ENCODE data around the gene DCLRE1B. TPM values are rescaled to one million over a fixed set of nuclear protein-coding genes. Genes with fewer than 3 reads are reported as not detected.

Gene DCLRE1B
- total RNA-seq, 1 experiment from 2014 or later: 9.4 TPM

- TF ChIP-seq PREB (CRISPR knock-in tag; IDR thresholded peaks at IDR 0.05; ENCODE audit: borderline replicate concordance): no peak
- TF ChIP-seq ATF3 (CRISPR knock-in tag; conservative IDR thresholded peaks at IDR 0.05): no peak
- no peak for TF ChIP-seq CREM (CRISPR knock-in tag; IDR thresholded peaks at IDR 0.05)
- no peak for TF ChIP-seq FOXK1 (CRISPR knock-in tag; IDR thresholded peaks at IDR 0.05)
- no peak for TF ChIP-seq AR (CRISPR knock-in tag; IDR thresholded peaks at IDR 0.05)
- no peak for TF ChIP-seq NFE2L1 (CRISPR knock-in tag; IDR thresholded peaks at IDR 0.05)
- no peak for TF ChIP-seq GRHL2 (CRISPR knock-in tag; IDR thresholded peaks at IDR 0.05; ENCODE audit: insufficient replicate concordance, severe bottlenecking)
- TF ChIP-seq ZNF396 (CRISPR knock-in tag; IDR thresholded peaks at IDR 0.05; ENCODE audit: borderline replicate concordance): no peak
- no peak for TF ChIP-seq NR1H2 (CRISPR knock-in tag; IDR thresholded peaks at IDR 0.05)
- no peak for TF ChIP-seq RORB (CRISPR knock-in tag; IDR thresholded peaks at IDR 0.05)
These were observed 46.6 kb downstream of the DCLRE1B start (continued) for GRCh38 chr1:113951719-113952118.

GRCh38 chr1:113957984-113958383, 52.9 kb downstream of the DCLRE1B start:
- Mint-ChIP-seq H3K9me3 (no peaks in the 10 kb centered on the region), H3K27ac (no peak overlapping the region), H3K4me3 (no peak overlapping the region), H3K4me1 (no peaks in the 10 kb centered on the region), H3K27me3 (ENCODE audit: low read depth) (no peaks in the 10 kb centered on the region), H3K36me3 (peaks cover 48% of the 10 kb centered on the region)
- no peak for TF ChIP-seq FOXJ3 (CRISPR knock-in tag; IDR thresholded peaks at IDR 0.05; ENCODE audit: borderline replicate concordance)
- no peak for TF ChIP-seq MXD4 (CRISPR knock-in tag; IDR thresholded peaks at IDR 0.05; ENCODE audit: borderline replicate concordance)
- TF ChIP-seq ZNF416 (CRISPR knock-in tag; IDR thresholded peaks at IDR 0.05): no peak
- no peak for TF ChIP-seq ELF4 (CRISPR knock-in tag; IDR thresholded peaks at IDR 0.05; ENCODE audit: low read depth)
- TF ChIP-seq NR2C2 (CRISPR knock-in tag; IDR thresholded peaks at IDR 0.05): no peak
- TF ChIP-seq SOX15 (CRISPR knock-in tag; IDR thresholded peaks at IDR 0.05): no peak
- no peak for TF ChIP-seq MLX (CRISPR knock-in tag; IDR thresholded peaks at IDR 0.05)
- TF ChIP-seq FOXK1 (CRISPR knock-in tag; IDR thresholded peaks at IDR 0.05): no peak
- CTCF ChIA-PET: no interaction called here
- POLR2A ChIA-PET: no interaction called here
- DNase-seq (ENCODE audit: low spot score): no peak
- no peak for ATAC-seq

- Mint-ChIP-seq H3K4me3 (no peak overlapping the region), H3K4me1 (peaks cover 4% of the 10 kb centered on the region; the same call in 1 of the 2 replicates), H3K27me3 (ENCODE audit: low read depth) (no peaks in the 10 kb centered on the region), H3K27ac (no peak overlapping the region), H3K9me3 (no peaks in the 10 kb centered on the region), H3K36me3 (peaks cover 53% of the 10 kb centered on the region)
- no peak for ATAC-seq
- ChIA-PET POLR2A (no interaction called here), CTCF (no interaction called here)
- no peak for DNase-seq (ENCODE audit: low spot score)
- TF ChIP-seq RORB (CRISPR knock-in tag; IDR thresholded peaks at IDR 0.05) (no peak), ZNF281 (CRISPR knock-in tag; IDR thresholded peaks at IDR 0.05) (no peak), E2F4 (CRISPR knock-in tag; IDR thresholded peaks at IDR 0.05; ENCODE audit: borderline replicate concordance, low read depth) (no peak), ELF4 (CRISPR knock-in tag; IDR thresholded peaks at IDR 0.05; ENCODE audit: low read depth) (no peak), JAZF1 (CRISPR knock-in tag; IDR thresholded peaks at IDR 0.05) (no peak), JUN (CRISPR knock-in tag; IDR thresholded peaks at IDR 0.05) (no peak), ZNF416 (CRISPR knock-in tag; IDR thresholded peaks at IDR 0.05) (no peak), SP1 (CRISPR knock-in tag; conservative IDR thresholded peaks at IDR 0.05) (no peak), ZSCAN18 (CRISPR knock-in tag; IDR thresholded peaks at IDR 0.05) (no peak), ZNF219 (CRISPR knock-in tag; IDR thresholded peaks at IDR 0.05; ENCODE audit: borderline replicate concordance) (no peak)
These were observed 53.6 kb downstream of the DCLRE1B start for GRCh38 chr1:113958691-113959090.
